Cerebellar nuclear complex (tissue), 1 donor: ENCODE measurements around the gene GPR149.
"Not testable (repeated sequence)": the region's sequence is repeated elsewhere in the genome, so short reads cannot be mapped to it uniquely, and the experiment has no call there.

ENCODE experiments used
- DNase-seq, 2 experiments: peaks; one replicate each; lab custom pipeline; 2025; lab: John Stamatoyannopoulos, UW

Gene GPR149

GRCh38 chr3:154430014-154430413, at the start of gene GPR149:
Gene GPR149, minus strand, starts transcription at chr3:154430190. Its CDS starts 575 bp downstream, at chr3:154429615.
- no peak for DNase-seq

- no peak for DNase-seq
Observed at GRCh38 chr3:154473769-154474168, 43.8 kb upstream of the GPR149 start.

GRCh38 chr3:154469585-154469984, 39.6 kb upstream of the GPR149 start:
- no peak for DNase-seq

- no peak for DNase-seq
Observed at GRCh38 chr3:154464440-154465190, 34.6 kb upstream of the GPR149 start.

- DNase-seq = no peak
Observed at GRCh38 chr3:154458560-154458959, 28.6 kb upstream of the GPR149 start.

GRCh38 chr3:154439081-154439480, 9.1 kb upstream of the GPR149 start:
- not testable (repeated sequence) for DNase-seq

- no peak for DNase-seq
Observed at GRCh38 chr3:154431043-154431442, 1.1 kb upstream of the GPR149 start.

GRCh38 chr3:154428286-154429206, 1.4 kb downstream of the GPR149 start:
- DNase-seq = no peak

- DNase-seq = no peak
Observed at GRCh38 chr3:154427685-154428285, 2.2 kb downstream of the GPR149 start.

GRCh38 chr3:154422694-154423093, 7.3 kb downstream of the GPR149 start:
- DNase-seq = no peak

- no peak for DNase-seq
Observed at GRCh38 chr3:154421083-154421482, 8.9 kb downstream of the GPR149 start.

- no peak for DNase-seq
Observed at GRCh38 chr3:154398084-154398967, 31.7 kb downstream of the GPR149 start.

GRCh38 chr3:154389861-154390260, 40.1 kb downstream of the GPR149 start:
- no peak for DNase-seq

GRCh38 chr3:154384479-154384878, 45.5 kb downstream of the GPR149 start:
- no peak for DNase-seq

- no peak for DNase-seq
Observed at GRCh38 chr3:154378311-154378710, 51.7 kb downstream of the GPR149 start.

- no peak for DNase-seq
Observed at GRCh38 chr3:154367221-154367620, 62.8 kb downstream of the GPR149 start.

GRCh38 chr3:154364849-154365248, 65.1 kb downstream of the GPR149 start:
- no peak for DNase-seq

GRCh38 chr3:154361099-154361498, 68.9 kb downstream of the GPR149 start:
- no peak for DNase-seq

- no peak for DNase-seq
Observed at GRCh38 chr3:154356009-154356408, 74.0 kb downstream of the GPR149 start.

GRCh38 chr3:154349223-154349622, 80.8 kb downstream of the GPR149 start:
- no peak for DNase-seq

- DNase-seq = no peak
Observed at GRCh38 chr3:154345422-154346122, 84.4 kb downstream of the GPR149 start.
